SIG-M5 treated with dmso at 0.1 percent for 504 hours (cell line): ENCODE results near the gene ARF6.
"Not testable (repeated sequence)": the region's sequence is repeated elsewhere in the genome, so short reads cannot be mapped to it uniquely, and the experiment has no call there.

Experiments used
- DNase-seq: peaks from one replicate; lab custom pipeline; 2025; ENCODE audit not compliant: unreplicated experiment; lab: John Stamatoyannopoulos, UW

The ARF6 gene

GRCh38 chr14:49936882-49937281 is 44.0 kb downstream of the ARF6 start:
- DNase-seq, result not testable (repeated sequence)

DNA sequence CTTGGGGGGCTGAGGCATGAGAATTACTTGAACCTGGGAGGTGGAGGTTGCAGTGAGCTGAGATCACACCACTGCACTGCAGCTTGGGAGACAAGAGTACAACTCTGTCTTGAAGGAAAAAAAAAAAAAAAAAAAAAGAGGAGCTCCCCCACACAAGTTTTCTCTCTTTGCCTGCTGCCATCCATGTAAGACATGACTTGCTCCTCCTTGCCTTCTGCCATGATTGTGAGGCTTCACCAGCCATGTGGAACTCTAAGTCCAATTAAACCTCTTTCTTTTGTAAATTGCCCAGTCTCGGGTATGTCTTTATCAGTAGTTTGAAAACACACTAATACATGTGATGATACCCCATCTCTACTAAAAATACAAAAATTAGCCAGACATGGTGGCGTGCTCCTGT is 46.3 kb downstream of the ARF6 start:
- not testable (repeated sequence) for DNase-seq

GRCh38 chr14:49939884-49940510 is 47.1 kb downstream of the ARF6 start:
- DNase-seq, result no peak

DNA sequence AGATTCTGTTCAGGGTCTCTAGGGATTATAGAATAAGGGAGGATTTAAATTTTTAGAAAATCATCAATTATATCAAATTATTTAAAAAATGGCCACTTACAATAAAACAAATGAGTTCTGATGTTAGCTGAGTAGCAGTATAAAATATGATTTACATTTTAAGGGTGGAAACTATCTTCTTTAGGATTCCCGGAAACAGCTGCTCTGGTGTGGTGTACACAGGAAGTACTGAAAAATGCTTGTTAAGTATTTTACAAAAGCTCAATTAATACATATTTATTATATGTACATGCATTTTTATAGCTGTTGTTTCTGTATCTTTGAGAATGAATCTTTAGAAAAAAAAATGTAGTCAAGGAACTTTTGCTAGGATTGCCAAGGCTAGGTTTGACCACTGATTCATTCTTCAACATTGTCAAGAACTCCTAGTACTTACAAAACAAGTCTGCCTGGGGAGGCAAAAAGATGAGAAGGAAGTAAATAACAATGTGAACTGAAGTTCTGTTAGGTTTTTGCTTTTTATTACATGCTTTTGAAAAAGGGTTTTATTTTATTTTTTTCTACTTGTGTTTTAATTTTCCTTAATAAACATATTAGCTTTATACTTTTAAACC is 48.0 kb downstream of the ARF6 start:
- DNase-seq, result no peak

DNA sequence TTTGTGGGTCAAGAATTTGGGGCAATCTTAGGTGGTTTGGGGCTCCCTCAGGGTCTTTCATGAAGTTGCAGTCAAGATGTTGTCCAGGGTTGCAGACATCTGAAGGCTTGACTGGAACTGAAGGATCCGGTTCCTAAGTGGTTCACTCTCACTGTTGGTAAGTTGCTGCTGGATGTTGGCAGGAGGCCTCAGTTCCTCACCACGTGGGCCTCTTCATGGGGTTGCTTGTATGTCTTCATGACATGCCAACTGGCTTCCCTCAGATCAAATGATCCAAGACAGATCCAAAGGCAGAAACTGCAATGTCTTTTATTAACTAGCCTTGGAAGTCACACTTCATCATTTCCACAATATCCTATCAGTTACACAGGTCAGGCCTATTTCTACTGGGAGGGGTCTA is 49.2 kb downstream of the ARF6 start:
- no peak for DNase-seq

DNA sequence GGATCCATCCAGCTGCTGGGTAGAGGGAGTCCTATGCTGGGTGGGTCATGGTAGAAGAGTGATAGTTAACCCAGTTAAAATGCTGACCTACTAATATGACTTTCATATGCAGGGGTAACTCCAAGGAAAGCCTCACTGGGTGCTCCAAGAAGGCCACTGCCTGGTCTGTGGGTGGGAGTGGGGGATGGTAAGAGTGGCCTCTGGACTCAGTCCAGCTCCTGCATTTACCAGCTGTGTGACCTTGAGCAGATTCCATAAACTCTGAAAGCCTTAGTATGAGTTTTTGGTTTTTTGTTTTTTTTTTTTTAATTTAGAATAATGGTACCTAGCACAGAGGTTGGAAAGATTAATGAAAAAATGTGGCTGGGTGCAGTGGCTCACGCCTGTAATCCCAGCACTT is 51.6 kb downstream of the ARF6 start:
- no peak for DNase-seq

DNA sequence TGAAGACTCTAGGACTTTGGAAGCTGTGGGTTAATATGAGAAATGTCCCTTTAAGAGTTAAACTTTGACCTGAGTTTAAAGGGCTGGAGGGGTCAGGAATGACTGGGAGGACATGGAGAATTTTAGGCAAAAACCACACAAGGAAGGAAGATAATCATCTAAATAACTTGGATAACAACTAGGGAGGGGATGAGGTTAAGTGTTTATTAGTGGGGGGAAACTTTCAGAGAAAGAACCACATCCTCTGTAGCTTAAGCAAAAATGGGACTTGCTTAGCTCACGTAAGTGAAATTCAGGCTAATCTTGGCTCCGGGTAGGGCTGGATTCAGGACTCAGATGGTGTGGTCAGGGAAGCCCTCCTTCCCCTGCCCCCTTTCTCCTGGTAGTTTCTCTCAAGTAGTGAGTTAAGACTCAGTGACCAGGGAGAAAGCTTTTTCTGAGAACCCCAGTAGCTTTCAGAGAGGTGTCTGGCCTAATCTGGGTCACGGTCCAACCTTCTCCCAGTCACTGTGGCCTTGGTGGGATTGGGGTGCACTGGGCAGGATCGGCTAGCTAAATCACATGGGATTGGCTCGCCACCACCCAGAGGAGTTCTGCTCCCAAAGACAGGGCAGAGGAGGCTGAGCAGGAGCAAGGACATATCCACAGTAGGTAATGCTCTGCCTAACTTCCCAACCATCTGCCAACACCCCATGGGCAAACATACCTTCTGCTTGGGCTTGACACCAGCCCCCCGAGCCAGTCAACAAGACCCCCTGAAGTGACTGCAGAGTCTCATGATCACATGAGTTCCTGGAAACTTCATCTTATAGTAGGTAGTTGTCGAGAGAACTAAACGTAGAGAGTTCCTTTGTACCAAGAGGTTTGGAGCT is 52.8 kb downstream of the ARF6 start:
- DNase-seq, result no peak
